AG04450 (cell line): ENCODE data around the gene FSD1L. TPM values are rescaled to one million over a fixed set of nuclear protein-coding genes. Genes with fewer than 3 reads are reported as not detected.

ENCODE experiments used
- CTCF ChIA-PET: fragments of 300-600, 350-600 bp; formaldehyde crosslinking; extraction: SDS; loops from one replicate; lab custom pipeline; 2022; ENCODE audit warnings: antibody characterized with exemption, inconsistent platforms; lab: Charles Lee
- POLR2A ChIA-PET: fragments of 350-600 bp; formaldehyde crosslinking; extraction: SDS; loops from one replicate; lab custom pipeline; 2021; ENCODE audit warnings: antibody characterized with exemption, inconsistent platforms; lab: Yijun Ruan, JAX
- DNase-seq: peaks from one replicate; pipeline ENCODE4 v3.0.0-alpha.2; 2011; ENCODE audit warnings: low read depth, low spot score
- H3K27ac ChIP-seq: one replicate; pipeline ENCODE4 v1.5.1; 2012; ENCODE audit warnings: low read depth, low read length, control low read depth
- H3K27me3 ChIP-seq: one replicate; pipeline ENCODE4 v1.6.0; 2012; ENCODE audit warnings: low read length; ENCODE audit not compliant: control insufficient read depth, insufficient read depth
- H3K4me3 ChIP-seq: 2 replicates; pipeline ENCODE4 v1.5.1; 2011; ENCODE audit warnings: mild to moderate bottlenecking, low read depth, low read length, control low read depth
- H3K9me3 ChIP-seq: 2 replicates; pipeline ENCODE4 v1.5.1; 2012; ENCODE audit warnings: low read length; ENCODE audit not compliant: control insufficient read depth, insufficient read depth
- CTCF ChIP-seq: IDR thresholded peaks from 2 replicates; pipeline ENCODE4 v1.5.1; 2011; ENCODE audit warnings: low read depth, low read length, control low read depth, inconsistent platforms
- polyA plus RNA-seq: library from polyadenylated mRNA; depleted of rRNA; stranded (reverse); fragments of >200 nt; gene quantifications from 2 replicates; pipeline ENCODE4 v1.2.3, GENCODE V29; 2011

Gene FSD1L
- polyA plus RNA-seq, 1 experiment: 7.4 TPM

GRCh38 chr9:105473221-105473620 is 25.4 kb downstream of the FSD1L start:
- Histone ChIP-seq H3K27ac (no peak overlapping the region), H3K4me3 (no peak overlapping the region), H3K27me3 (no peaks in the 10 kb centered on the region), H3K9me3 (no peaks in the 10 kb centered on the region)
- TF ChIP-seq CTCF: no peak
- POLR2A ChIA-PET: no interaction called here
- CTCF ChIA-PET: interaction anchor here (1.1 to 2.2 kb wide), 2 partner anchors 10 to 15 kb away, joined by 4 to 6 read pairs; no protein-coding TSS in a partner anchor
- DNase-seq: no peak

GRCh38 chr9:105475302-105475701 is 27.5 kb downstream of the FSD1L start:
- TF ChIP-seq CTCF: peak; percentile 61
- Histone ChIP-seq H3K9me3 (no peaks in the 10 kb centered on the region), H3K27ac (no peak overlapping the region), H3K4me3 (no peak overlapping the region), H3K27me3 (no peaks in the 10 kb centered on the region)
- no peak for DNase-seq
- CTCF ChIA-PET: interaction anchor here (0.6 to 2.2 kb wide), 11 partner anchors 9 to 612 kb away, joined by 3 to 7 read pairs (median 4); no protein-coding TSS in a partner anchor
- POLR2A ChIA-PET: no interaction called here

DNA sequence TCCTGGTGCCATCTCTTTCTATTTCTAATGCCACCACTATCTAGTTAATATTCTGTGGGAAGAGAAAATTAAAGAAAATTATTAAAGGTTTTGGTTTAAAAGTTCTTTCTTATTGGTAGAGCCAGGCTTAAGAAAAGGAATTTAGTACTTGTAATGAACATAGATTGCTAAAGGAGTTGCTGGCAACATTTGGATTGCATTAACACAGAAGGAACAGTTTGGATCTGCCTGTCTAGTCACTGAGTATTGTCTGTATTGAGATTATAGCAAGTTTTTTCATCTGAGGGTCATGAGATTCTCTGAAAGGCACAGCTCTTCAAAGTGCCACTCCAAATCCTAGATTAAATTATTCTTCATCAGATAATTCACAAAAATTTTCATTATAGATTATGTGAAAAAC is 32.0 kb downstream of the FSD1L start:
- ChIA-PET CTCF (interaction anchor here (0.5 kb wide), 1 partner anchor 618 kb away, joined by 3 read pairs; no protein-coding TSS in a partner anchor), POLR2A (no interaction called here)
- no peak overlapping the region for H3K27ac ChIP-seq
- no peaks in the 10 kb centered on the region for H3K9me3 ChIP-seq
- no peak for DNase-seq
- H3K4me3 ChIP-seq: no peak overlapping the region
- TF ChIP-seq CTCF: no peak
- H3K27me3 ChIP-seq: no peaks in the 10 kb centered on the region

- H3K4me3 ChIP-seq: no peak overlapping the region
- no peaks in the 10 kb centered on the region for H3K27me3 ChIP-seq
- ChIA-PET POLR2A (no interaction called here), CTCF (no interaction called here)
- no peak for DNase-seq
- H3K9me3 ChIP-seq: no peaks in the 10 kb centered on the region
- no peak overlapping the region for H3K27ac ChIP-seq
- TF ChIP-seq CTCF: no peak
Observed at GRCh38 chr9:105483618-105484017, 35.8 kb downstream of the FSD1L start.

GRCh38 chr9:105484226-105484625 is 36.4 kb downstream of the FSD1L start:
- H3K4me3 ChIP-seq: no peak overlapping the region
- no peak for DNase-seq
- POLR2A ChIA-PET: no interaction called here
- no peaks in the 10 kb centered on the region for H3K27me3 ChIP-seq
- no peak overlapping the region for H3K27ac ChIP-seq
- H3K9me3 ChIP-seq: no peaks in the 10 kb centered on the region
- TF ChIP-seq CTCF: no peak
- CTCF ChIA-PET: no interaction called here
